Measurements from ENCODE around the gene SYT2. TPM values are rescaled to one million over a fixed set of nuclear protein-coding genes. Genes with fewer than 3 reads are reported as not detected.
"Not testable (repeated sequence)": the region's sequence is repeated elsewhere in the genome, so short reads cannot be mapped to it uniquely, and the experiment has no call there.

Gene SYT2
- not detected in 2 replicates for total RNA-seq (2014; rRNA removed; shearing (Covaris generic); ENCODE audit: low replicate concordance)

DNA sequence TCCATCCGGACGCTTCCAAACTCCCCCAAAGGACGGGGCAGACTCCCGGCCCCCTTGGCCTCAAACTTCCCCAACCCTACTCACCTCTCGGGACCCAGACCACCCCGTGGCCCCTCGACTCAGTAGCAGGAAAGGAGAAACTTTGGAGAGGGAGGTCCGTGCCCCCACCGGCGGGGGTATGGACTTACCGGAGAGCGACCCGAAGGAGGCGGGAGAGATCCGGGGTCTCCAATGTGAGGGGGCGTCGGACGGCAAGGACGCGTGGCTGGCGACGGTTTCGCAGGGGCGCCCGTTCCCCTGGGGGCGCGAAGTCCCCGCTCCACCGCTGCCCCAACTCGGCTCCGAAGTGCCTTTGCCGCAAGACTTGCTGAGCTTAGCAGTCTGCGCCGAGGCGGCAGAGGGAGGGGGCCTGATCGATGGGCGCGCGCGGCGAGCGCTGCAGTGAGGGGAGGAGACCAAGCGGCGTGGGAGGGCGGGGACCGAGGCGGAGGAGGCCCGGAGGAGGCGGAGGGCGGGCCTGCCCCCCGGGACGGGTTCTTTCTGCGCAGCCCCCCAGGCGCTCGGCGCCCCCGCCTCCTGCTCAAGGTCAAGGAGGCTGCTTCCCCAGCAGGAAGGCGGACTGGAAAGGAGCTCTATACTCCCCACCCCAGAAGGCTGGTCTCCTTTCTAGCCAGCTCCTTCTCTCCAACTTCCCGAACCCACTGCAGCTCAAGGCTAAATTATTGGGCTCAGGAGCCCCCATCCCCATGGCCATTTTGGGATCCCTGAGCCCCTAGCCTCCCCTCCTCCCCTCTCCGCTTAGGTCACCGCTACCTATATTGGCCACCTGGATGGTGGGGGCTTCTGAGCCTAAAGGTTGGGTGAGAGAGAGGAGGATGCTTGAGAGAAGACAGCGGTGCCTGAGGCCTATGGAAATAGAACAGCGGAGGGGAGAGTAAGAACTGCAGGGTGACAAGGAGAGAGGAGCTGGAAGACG lies at the start of gene SYT2:
Gene SYT2, minus strand, starts transcription at position 385 of the 976 bp plus-strand sequence. CDS start 104,682 bp downstream, outside the sequence.
- DNase-seq (ENCODE audit: low read depth) = no peak
- in situ Hi-C loops (cut with HindIII; ENCODE audit: low pct_unique_long_range_greater_than_20kb, low sequenced_read_pairs) = no loop called here

DNA sequence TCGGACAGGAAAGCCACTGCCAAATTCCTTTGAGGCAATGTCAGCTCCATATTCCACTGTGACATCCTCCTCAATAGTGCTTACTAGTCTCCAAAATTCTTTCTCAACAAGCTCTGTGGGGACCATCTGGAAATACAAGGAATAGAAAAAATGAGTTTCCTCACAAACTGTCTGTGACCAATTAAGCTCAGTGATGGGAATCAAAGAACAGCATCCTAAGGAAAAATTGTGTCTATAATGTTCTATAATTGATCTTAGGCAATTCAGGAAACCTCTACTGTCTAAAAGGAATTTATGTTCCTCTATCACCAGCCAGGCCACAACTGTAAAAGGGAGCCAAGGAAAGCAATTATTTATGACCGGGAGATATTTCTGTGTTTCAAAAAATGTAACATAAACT lies 46.1 kb upstream of the SYT2 start:
- DNase-seq (ENCODE audit: low read depth) = no peak
- in situ Hi-C loops (cut with HindIII; ENCODE audit: low pct_unique_long_range_greater_than_20kb, low sequenced_read_pairs) = no loop called here

DNA sequence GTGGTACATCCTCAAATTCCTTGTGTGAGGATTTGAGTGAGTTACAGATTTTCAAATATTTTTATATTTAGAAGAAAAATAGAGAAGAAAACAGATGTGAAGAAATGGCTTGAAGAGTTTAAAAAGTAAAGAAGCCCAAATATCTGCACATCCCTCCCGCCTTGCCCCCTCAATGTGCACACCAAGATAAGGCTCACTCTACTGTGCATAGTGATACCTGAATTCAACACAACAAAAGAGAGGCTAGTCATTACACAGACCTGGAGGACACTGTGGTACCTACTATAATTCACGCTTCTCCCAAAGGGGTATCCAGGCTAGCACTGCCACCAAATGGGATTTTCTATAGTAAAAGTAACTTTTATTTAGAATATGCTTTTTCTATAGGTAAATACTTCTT lies 44.0 kb upstream of the SYT2 start:
- no peak for DNase-seq (ENCODE audit: low read depth)
- in situ Hi-C loops (cut with HindIII; ENCODE audit: low pct_unique_long_range_greater_than_20kb, low sequenced_read_pairs) = no loop called here

DNA sequence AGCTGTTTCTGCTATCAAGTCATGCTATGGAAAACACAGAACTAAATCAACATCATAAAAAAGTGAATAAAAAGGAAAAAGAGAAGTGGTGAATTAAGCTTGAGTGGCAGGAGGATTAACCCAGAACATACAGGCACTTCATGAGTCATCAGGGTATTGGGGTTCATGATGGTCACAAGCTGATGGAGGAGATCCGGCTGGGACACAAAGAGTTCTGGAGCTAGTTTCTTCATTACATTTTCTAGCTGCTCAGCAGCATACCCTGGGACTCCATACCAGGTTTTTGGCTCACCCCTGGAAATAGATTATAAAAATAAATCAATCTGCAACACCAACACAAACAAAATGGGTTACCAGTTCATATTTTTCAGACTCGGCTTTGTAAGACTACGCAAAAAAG lies 42.5 kb upstream of the SYT2 start:
- in situ Hi-C loops (cut with HindIII; ENCODE audit: low pct_unique_long_range_greater_than_20kb, low sequenced_read_pairs) = no loop called here
- no peak for DNase-seq (ENCODE audit: low read depth)

DNA sequence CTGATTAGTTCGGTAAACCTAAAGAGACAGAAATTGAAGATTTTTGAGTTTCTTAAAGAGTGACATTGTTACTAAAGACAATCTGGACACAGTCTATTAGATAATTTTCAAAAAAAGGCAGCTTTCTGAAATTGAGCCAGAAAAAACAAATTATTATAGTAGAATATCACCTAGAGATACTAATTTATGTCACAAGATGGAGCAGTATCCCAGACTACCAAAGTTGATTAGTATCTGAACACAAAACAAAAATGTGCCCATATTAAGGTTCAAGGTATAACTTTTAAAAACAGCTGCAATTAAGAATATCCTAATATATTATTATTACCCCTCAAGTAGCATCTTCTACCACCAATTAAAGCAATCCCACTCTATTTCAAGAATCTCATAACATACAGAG lies 40.5 kb upstream of the SYT2 start:
- in situ Hi-C loops (cut with HindIII; ENCODE audit: low pct_unique_long_range_greater_than_20kb, low sequenced_read_pairs) = no loop called here
- DNase-seq (ENCODE audit: low read depth) = no peak

DNA sequence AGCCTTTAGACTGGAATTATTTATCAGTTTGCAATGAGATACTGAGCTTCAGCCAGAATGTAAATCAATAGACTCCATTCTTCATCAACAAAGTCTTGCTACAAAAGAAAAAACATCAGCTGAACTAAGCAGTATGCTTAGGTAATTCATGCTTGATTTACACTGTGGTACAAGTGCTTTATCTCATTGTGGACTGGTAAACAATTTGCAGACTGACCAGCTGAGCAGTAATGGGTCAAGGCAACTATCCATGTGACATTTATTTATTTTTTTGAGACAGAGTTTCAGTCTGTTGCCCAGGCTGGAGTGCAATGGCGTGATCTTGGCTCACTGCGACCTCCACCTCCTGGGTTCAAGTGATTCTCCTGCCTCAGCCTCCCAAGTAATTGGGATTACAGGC lies 39.8 kb upstream of the SYT2 start:
- in situ Hi-C loops (cut with HindIII; ENCODE audit: low pct_unique_long_range_greater_than_20kb, low sequenced_read_pairs) = no loop called here
- no peak for DNase-seq (ENCODE audit: low read depth)

DNA sequence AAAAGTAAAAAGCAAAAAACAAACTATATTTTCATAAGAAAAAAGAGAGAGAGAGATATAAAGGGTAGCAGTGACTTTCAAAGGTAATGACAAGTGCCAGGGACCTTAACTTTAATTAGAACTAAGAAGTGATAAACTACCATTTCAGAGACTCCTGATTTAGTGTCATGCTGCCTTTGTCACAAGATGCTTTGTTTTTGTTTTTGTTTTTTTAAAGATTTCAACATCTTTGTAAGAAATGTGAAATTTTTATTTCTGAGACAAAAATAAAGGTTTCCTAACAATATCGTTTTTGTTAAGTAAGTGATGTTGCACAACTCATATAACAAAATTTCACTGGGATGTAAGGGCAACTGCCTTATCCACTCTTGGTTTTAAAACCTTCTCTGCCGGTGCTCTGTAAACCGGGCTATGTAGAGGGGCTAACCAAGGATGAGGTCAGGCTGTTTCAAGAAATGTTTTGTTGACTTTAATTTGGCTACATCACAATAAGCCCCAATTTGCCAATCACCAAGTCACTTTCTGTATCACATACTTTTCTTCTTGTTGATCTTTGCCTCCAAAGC lies 35.2 kb upstream of the SYT2 start:
- in situ Hi-C loops (cut with HindIII; ENCODE audit: low pct_unique_long_range_greater_than_20kb, low sequenced_read_pairs) = no loop called here

DNA sequence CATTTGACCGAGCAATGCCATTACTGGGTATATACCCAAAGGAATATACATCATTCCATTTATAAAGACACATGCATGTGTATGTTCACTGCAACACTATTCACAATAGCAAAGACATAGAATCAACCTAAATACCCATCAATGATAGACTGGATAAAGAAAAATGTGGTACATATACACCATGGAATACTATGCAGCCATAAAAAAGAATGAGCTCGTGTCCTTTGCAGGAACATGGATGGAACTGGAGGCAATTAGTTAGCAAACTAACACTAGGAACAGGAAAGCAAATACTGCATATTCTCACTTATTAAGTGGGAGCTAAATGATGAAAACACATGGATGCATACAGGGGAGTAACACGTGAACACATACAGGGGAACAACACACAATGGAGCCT lies 34.5 kb upstream of the SYT2 start:
- DNase-seq (ENCODE audit: low read depth); in situ Hi-C loops (cut with HindIII; ENCODE audit: low pct_unique_long_range_greater_than_20kb, low sequenced_read_pairs): not testable (repeated sequence)

More for the DNA sequence above, 35.2 kb upstream of the SYT2 start:
- no peak for DNase-seq (ENCODE audit: low read depth)

DNA sequence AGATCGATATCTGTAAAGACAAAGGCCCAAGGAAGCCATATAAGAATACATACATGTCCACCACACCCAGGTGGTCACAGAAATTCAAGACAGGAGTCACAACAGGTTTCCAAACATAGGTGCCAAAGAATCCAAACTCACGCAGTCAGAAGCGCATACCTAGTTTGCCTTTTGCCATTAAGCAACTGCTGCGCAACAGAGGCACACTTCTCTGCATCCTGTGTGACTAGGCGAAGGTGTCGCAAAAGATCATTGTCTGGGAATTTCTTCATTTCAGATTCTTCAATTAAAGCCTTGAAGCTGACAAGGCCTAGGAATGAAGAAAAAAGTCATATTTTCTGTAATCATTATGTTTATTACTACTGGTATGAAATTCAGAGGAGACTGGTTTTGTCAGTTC lies 32.2 kb upstream of the SYT2 start:
- no peak for DNase-seq (ENCODE audit: low read depth)
- in situ Hi-C loops (cut with HindIII; ENCODE audit: low pct_unique_long_range_greater_than_20kb, low sequenced_read_pairs) = no loop called here

DNA sequence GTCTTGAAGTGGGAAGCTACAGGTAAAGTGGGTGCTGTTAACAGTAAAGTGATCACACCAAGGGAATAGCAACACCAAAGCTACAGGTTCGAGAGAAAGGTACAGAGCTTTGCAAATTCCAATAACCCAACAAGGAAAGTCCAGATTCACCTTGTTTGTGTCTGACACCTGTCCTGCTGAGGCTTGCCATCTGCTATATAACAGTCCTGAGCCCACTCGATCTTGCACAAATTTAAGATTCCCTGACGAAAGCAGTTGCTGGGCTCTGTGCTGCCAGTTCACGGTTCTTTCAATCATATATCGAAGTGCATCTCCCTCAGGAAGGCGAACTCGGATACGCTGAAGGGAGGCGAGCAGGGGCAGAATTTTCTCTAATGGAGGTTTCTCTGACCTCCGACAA lies 23.0 kb upstream of the SYT2 start:
- in situ Hi-C loops (cut with HindIII; ENCODE audit: low pct_unique_long_range_greater_than_20kb, low sequenced_read_pairs) = no loop called here
- no peak for DNase-seq (ENCODE audit: low read depth)

DNA sequence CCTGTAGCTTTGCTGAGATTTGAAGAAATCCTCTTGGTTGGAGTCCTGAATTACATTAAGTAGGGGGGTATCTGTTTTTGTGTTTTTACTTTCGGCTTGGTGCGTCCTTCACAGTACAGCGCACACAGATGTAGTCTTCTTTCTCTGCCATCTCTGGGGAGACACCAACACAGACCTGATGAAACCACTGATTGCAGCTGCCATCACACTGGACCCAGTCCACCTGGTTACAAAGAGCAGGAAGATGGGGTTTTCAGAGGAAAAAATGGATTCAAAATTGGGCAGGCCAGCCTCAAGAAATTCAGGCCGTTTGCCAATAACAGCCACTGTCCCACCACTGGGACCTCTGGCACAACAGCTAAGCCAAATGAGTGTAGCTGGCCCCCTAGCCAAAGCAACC lies 18.7 kb upstream of the SYT2 start:
- DNase-seq (ENCODE audit: low read depth) = no peak
- in situ Hi-C loops (cut with HindIII; ENCODE audit: low pct_unique_long_range_greater_than_20kb, low sequenced_read_pairs) = no loop called here

DNA sequence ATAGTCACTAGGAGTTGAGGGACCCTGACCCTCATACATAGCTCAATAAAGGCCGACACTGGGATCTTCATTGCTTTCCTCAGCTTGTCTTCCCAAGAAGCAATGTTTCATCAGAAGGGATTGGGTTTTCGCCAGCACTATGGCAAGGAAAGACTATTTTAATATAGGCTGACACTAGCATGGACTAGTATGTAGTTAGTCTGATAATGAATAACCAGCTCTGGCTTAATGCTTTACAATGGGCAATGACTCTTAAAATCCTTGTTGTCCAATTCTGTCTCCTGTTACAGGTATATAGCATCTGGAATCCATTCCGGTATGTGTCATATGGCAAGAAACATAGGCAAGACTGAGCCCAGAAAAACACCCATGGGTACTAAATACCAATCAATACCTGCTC lies 15.3 kb upstream of the SYT2 start:
- in situ Hi-C loops (cut with HindIII; ENCODE audit: low pct_unique_long_range_greater_than_20kb, low sequenced_read_pairs) = no loop called here
- DNase-seq (ENCODE audit: low read depth) = no peak

DNA sequence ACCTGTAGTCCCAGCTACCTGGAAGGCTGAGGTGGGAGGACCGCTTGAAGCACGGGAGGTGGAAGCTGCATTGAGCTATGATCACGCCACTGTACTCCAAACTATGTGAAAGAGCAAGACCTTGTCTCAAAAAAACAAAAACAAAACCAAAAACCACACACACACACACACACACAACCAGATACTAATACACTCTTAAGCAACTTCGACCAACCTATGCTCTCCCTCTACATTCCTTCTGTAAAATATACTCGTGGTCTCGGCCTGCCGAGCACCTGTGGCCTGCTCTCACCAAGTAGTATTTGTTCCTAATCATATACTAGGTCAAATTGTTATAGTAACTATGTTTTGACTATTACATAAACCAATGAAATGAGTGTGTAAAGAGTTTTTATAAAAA lies 13.5 kb upstream of the SYT2 start:
- in situ Hi-C loops (cut with HindIII; ENCODE audit: low pct_unique_long_range_greater_than_20kb, low sequenced_read_pairs) = no loop called here

DNA sequence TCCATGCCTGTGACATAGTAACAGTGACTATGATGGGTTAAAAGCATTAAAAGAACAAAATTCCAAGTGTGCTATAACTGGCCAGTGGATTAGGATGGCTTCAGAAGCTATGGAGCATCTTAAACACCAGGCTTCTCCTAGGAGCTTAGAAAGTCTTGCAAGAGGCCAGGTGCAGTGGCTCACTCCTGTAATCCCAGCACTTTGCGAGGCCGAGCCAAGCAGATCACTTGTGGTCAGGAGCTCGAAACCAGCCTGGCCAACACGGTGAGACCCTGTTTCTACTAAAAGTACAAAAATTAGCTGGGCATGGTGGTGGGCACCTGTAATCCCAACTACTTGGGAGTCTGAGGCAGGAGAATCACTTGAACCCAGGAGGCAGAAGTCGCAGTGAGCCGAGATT lies 12.8 kb upstream of the SYT2 start:
- DNase-seq (ENCODE audit: low read depth); in situ Hi-C loops (cut with HindIII; ENCODE audit: low pct_unique_long_range_greater_than_20kb, low sequenced_read_pairs): not testable (repeated sequence)

More for the DNA sequence above, 13.5 kb upstream of the SYT2 start:
- DNase-seq (ENCODE audit: low read depth) = no peak

DNA sequence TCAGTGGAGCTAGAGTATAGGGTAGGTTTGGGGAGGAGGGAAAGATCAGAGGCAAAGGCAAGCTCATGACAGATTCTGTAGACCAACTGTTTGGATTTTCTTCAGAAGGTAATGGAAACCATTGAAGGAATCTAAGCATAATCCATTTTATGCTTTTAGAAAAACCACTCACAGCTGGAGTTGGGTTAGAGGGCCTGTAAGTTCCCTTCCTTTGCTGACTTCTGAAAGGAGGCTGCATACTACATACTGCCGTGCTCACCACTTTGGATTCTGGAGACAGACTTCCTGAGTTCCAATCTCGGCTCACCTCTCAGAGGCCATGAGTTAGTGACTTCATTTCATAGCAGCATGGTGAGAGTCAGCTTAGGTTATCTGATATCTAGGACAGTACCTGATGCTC lies 6.4 kb upstream of the SYT2 start:
- no peak for DNase-seq (ENCODE audit: low read depth)
- in situ Hi-C loops (cut with HindIII; ENCODE audit: low pct_unique_long_range_greater_than_20kb, low sequenced_read_pairs) = no loop called here

DNA sequence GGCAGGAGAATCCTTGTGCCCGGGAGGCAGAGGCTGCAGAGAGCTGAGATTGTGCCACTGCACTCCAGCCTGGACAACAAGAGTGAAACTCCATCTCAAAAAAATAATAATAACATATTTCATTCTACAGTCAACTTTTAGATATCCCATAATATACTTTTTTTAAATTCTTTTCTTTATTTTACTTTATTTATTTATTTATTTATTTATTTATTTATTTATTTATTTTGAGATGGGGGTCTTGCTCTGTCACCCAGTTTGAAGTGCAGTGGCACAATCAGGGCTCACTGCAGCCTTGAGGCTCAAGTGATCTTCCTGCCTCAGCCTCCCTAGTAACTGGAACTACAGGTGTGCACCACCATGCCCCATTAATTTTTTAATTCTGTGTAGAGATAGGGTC lies 3.9 kb upstream of the SYT2 start:
- in situ Hi-C loops (cut with HindIII; ENCODE audit: low pct_unique_long_range_greater_than_20kb, low sequenced_read_pairs) = not testable (repeated sequence)

DNA sequence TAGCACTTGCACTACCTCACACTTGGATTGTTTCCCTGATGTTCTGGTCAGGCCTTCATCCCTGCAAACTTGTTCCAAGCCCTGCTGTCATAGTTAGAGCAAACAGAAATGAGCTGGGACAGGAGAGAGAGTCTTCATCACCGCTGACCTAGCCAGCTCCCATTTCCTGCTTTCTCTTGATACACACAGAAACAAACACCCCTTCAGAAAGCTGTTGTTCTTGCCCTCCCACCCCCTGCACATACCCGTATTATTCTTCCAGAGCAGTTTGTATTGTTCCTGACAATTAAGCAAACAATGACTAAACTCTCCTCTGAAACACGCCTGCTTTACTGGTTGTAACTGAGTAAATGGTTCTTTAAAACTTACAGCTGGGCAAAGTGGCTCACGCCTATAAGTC lies 2.9 kb upstream of the SYT2 start:
- no peak for DNase-seq (ENCODE audit: low read depth)
- in situ Hi-C loops (cut with HindIII; ENCODE audit: low pct_unique_long_range_greater_than_20kb, low sequenced_read_pairs) = no loop called here

More for the DNA sequence above, 3.9 kb upstream of the SYT2 start:
- DNase-seq (ENCODE audit: low read depth) = not testable (repeated sequence)

DNA sequence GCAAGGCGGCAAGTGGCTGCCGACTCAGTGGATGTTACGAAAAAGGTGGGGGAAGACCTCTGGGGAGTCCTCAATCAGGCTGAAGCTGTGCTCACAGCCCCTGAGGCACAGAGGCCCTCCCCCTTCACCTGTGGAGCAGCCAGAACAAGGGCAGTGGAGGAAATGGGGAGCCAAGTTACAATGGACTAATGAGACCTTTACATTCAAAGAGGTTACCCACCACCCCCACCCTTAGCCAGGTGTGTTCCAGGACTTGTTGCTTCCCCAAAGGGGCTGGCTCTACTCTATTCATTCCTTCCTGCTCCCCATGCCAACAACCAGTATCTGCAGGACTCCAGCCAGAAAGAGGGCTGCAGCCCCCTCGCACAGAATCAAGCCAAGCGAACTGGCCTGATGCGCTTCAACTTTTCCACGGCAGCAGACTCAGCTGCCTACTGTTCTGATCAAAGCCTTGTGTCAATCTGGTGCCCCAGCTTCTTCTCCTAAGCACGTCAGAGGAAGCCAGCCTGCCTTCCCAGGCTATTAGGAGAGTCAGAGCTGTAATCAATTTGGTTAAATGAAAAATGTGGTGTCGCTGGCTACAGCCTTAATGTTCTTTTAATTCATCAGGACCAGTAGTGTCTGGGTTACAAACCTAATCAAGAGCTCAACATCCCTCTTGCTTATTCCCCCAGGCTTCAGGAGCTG lies 1.8 kb upstream of the SYT2 start:
- no peak for DNase-seq (ENCODE audit: low read depth)
- in situ Hi-C loops (cut with HindIII; ENCODE audit: low pct_unique_long_range_greater_than_20kb, low sequenced_read_pairs) = no loop called here
